Measurements from ENCODE around the gene NRM. TPM values are rescaled to one million over a fixed set of nuclear protein-coding genes. Genes with fewer than 3 reads are reported as not detected.
A peak's percentile ranks its signal among the peaks of the same experiment; 100 is the strongest.

The NRM gene
- total and polyA plus RNA-seq, 2 of the 13 experiments (the other 11 are each of a cell fraction or from before 2014, with no cell fraction given): 12.5 to 16.0 TPM

DNA sequence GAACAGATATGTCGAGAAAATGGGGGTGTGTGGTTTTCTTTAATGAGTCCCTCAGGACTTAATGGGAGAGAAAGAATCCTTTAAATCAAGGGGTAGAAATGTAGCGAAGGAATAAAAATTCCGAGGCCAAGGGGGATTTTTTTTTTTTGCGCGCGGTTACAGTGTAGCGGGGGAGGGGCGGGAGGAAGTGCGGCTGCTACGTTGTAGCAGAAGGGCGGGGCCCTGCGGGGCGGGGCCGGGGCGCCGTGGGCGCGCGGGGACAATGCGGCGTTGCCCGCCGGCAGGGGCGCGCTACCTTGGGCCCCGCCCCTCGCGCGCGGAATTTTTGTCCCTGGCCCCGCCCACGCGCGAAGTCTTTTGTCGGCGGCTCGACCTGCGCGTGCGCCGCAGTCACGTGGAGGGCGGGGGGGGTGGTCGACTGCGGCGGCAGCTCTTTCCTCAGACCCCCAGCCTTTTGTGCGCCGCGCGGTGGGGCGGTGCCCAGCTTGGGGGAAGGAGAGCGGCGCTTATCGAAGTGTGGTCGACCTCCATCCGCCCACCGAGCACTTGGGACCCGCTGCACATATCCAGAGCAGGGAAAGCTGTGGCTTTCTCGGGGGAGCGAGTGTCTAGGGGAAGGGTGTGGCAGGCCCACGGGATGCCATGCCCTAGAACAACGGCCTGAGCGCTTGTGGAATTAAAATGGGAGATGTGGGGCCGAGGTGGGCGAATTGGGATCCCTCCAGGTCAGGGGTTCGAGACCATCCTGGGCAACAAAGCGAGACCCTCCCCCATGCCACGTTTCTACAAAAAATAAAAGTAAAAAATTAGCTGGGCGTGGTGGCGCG lies 30.6 kb upstream of the NRM start (continued):
- TF ChIP-seq, protein P1, sequence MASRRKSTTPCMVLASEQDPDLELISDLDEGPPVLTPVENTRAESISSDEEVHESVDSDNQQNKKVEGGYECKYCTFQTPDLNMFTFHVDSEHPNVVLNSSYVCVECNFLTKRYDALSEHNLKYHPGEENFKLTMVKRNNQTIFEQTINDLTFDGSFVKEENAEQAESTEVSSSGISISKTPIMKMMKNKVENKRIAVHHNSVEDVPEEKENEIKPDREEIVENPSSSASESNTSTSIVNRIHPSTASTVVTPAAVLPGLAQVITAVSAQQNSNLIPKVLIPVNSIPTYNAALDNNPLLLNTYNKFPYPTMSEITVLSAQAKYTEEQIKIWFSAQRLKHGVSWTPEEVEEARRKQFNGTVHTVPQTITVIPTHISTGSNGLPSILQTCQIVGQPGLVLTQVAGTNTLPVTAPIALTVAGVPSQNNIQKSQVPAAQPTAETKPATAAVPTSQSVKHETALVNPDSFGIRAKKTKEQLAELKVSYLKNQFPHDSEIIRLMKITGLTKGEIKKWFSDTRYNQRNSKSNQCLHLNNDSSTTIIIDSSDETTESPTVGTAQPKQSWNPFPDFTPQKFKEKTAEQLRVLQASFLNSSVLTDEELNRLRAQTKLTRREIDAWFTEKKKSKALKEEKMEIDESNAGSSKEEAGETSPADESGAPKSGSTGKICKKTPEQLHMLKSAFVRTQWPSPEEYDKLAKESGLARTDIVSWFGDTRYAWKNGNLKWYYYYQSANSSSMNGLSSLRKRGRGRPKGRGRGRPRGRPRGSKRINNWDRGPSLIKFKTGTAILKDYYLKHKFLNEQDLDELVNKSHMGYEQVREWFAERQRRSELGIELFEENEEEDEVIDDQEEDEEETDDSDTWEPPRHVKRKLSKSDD (CRISPR knock-in tag; IDR thresholded peaks at IDR 0.05; ENCODE audit: low read depth): 0 out of 2 replicates have a peak, but pooled peaks have one; percentile 30
- peak; percentile 30 for TF ChIP-seq RBM39 (IDR thresholded peaks at IDR 0.05; ENCODE audit: low read depth, low read length, poor library complexity, severe bottlenecking)
- no peak for TF ChIP-seq ZNF431 (CRISPR knock-in tag; IDR thresholded peaks at IDR 0.05; ENCODE audit: borderline replicate concordance, low read depth)
- TF ChIP-seq ZNF616 (CRISPR knock-in tag; IDR thresholded peaks at IDR 0.05; ENCODE audit: low read depth): 0 out of 2 replicates have a peak, but pooled peaks have one; percentile 37
- peak; percentile 64 for TF ChIP-seq ZNF607 (CRISPR knock-in tag; IDR thresholded peaks at IDR 0.05; ENCODE audit: borderline replicate concordance)
- no peak for TF ChIP-seq POLR2AphosphoS2 (IDR thresholded peaks at IDR 0.05; ENCODE audit: low read depth, low read length)
- no peak for TF ChIP-seq RFX5 (IDR thresholded peaks at IDR 0.05; ENCODE audit: low read depth, low read length)
- peak; percentile 50 for TF ChIP-seq ZNF792 (CRISPR knock-in tag; IDR thresholded peaks at IDR 0.05)
- peak; percentile 70 for TF ChIP-seq ZNF160 (CRISPR knock-in tag; IDR thresholded peaks at IDR 0.05)
- TF ChIP-seq ZSCAN31 (CRISPR knock-in tag; IDR thresholded peaks at IDR 0.05; ENCODE audit: low read depth): peak; percentile 88
- TF ChIP-seq ZNF335 (CRISPR knock-in tag; IDR thresholded peaks at IDR 0.05): 0 out of 2 replicates have a peak, but pooled peaks have one; percentile 22
- TF ChIP-seq ZFAT (CRISPR knock-in tag; conservative IDR thresholded peaks at IDR 0.05): no peak
- TF ChIP-seq, protein P2, sequence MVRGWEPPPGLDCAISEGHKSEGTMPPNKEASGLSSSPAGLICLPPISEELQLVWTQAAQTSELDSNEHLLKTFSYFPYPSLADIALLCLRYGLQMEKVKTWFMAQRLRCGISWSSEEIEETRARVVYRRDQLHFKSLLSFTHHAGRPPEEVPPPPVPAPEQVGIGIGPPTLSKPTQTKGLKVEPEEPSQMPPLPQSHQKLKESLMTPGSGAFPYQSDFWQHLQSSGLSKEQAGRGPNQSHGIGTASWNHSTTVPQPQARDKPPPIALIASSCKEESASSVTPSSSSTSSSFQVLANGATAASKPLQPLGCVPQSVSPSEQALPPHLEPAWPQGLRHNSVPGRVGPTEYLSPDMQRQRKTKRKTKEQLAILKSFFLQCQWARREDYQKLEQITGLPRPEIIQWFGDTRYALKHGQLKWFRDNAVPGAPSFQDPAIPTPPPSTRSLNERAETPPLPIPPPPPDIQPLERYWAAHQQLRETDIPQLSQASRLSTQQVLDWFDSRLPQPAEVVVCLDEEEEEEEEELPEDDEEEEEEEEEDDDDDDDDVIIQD (CRISPR knock-in tag; IDR thresholded peaks at IDR 0.05; ENCODE audit: low read depth): no peak
- peak; percentile 96 for TF ChIP-seq MXI1 (IDR thresholded peaks at IDR 0.05; ENCODE audit: borderline replicate concordance, low read depth, low read length)
- no peak for TF ChIP-seq XBP1 (CRISPR knock-in tag; IDR thresholded peaks at IDR 0.05)
- TF ChIP-seq, protein P3, sequence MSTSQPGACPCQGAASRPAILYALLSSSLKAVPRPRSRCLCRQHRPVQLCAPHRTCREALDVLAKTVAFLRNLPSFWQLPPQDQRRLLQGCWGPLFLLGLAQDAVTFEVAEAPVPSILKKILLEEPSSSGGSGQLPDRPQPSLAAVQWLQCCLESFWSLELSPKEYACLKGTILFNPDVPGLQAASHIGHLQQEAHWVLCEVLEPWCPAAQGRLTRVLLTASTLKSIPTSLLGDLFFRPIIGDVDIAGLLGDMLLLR (CRISPR knock-in tag; IDR thresholded peaks at IDR 0.05): peak; percentile 81; the same call in 1 of the 2 replicates
- TF ChIP-seq PHF21A (CRISPR knock-in tag; IDR thresholded peaks at IDR 0.05): no peak
- no peak for TF ChIP-seq MATR3 (CRISPR knock-in tag; IDR thresholded peaks at IDR 0.05)

Measured in HepG2 (cell line).